Left ventricle myocardium inferior (tissue), 1 donor: ENCODE results near the gene CHSY1. TPM values are rescaled to one million over a fixed set of nuclear protein-coding genes. Genes with fewer than 3 reads are reported as not detected.

Source experiments
- DNase-seq: peaks from one replicate; pipeline ENCODE4 v3.0.0-alpha.2; 2020
- H3K27ac ChIP-seq: fragments of 200-600 bp; replicated peaks from 2 replicates; pipeline ENCODE4 v1.8.0; 2021
- H3K27me3 ChIP-seq: fragments of 200-600 bp; 2 replicates; pipeline ENCODE4 v1.8.0; 2021; ENCODE audit warnings: low read depth
- H3K36me3 ChIP-seq: fragments of 200-600 bp; 2 replicates; pipeline ENCODE4 v1.8.0; 2021
- H3K4me1 ChIP-seq: fragments of 200-600 bp; 2 replicates; pipeline ENCODE4 v1.8.0; 2021
- H3K4me3 ChIP-seq: fragments of 200-600 bp; 2 replicates; pipeline ENCODE4 v1.8.0; 2021; ENCODE audit warnings: mild to moderate bottlenecking, moderate library complexity
- H3K9me3 ChIP-seq: fragments of 200-600 bp; replicated peaks from 2 replicates; pipeline ENCODE4 v1.8.0; 2021
- intact Hi-C: fragments of 100-400 bp; cut with micrococcal nuclease; formaldehyde crosslinking; loops from one replicate; pipeline ENCODE4 v1.11.0; 2022
- total RNA-seq: library from RNA; stranded (reverse); fragmentation: NEBNext Ultra II Directional; extraction: Animal tissue kit (Norgen Biotek cat#: 25700); gene quantifications from one replicate; pipeline ENCODE4 v1.2.1, GENCODE V29; 2021
- TF ChIP-seq, protein P1 (sequence below): fragments of 200-600 bp; IDR thresholded peaks from 2 replicates; pipeline ENCODE4 v1.8.0; 2021; ENCODE audit warnings: antibody characterized with exemption, mild to moderate bottlenecking, borderline replicate concordance
- donor health status: DM: no; HTN: yes; CAD: no; lungs with severe emphysema.

Gene CHSY1
- total RNA-seq, 1 donor from 2014 or later: 15.1 TPM

GRCh38 chr15:101138913-101139880, 112.7 kb downstream of the CHSY1 start:
- Histone ChIP-seq H3K4me3 (no peak overlapping the region), H3K4me1 (peaks cover 12% of the 10 kb centered on the region), H3K36me3 (no peaks in the 10 kb centered on the region), H3K9me3 (peaks cover 7% of the 10 kb centered on the region), H3K27me3 (no peaks in the 10 kb centered on the region), H3K27ac (no peak overlapping the region)
- intact Hi-C loops: no loop called here
- TF ChIP-seq, protein P1, sequence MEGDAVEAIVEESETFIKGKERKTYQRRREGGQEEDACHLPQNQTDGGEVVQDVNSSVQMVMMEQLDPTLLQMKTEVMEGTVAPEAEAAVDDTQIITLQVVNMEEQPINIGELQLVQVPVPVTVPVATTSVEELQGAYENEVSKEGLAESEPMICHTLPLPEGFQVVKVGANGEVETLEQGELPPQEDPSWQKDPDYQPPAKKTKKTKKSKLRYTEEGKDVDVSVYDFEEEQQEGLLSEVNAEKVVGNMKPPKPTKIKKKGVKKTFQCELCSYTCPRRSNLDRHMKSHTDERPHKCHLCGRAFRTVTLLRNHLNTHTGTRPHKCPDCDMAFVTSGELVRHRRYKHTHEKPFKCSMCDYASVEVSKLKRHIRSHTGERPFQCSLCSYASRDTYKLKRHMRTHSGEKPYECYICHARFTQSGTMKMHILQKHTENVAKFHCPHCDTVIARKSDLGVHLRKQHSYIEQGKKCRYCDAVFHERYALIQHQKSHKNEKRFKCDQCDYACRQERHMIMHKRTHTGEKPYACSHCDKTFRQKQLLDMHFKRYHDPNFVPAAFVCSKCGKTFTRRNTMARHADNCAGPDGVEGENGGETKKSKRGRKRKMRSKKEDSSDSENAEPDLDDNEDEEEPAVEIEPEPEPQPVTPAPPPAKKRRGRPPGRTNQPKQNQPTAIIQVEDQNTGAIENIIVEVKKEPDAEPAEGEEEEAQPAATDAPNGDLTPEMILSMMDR: no peak
- no peak for DNase-seq

DNA sequence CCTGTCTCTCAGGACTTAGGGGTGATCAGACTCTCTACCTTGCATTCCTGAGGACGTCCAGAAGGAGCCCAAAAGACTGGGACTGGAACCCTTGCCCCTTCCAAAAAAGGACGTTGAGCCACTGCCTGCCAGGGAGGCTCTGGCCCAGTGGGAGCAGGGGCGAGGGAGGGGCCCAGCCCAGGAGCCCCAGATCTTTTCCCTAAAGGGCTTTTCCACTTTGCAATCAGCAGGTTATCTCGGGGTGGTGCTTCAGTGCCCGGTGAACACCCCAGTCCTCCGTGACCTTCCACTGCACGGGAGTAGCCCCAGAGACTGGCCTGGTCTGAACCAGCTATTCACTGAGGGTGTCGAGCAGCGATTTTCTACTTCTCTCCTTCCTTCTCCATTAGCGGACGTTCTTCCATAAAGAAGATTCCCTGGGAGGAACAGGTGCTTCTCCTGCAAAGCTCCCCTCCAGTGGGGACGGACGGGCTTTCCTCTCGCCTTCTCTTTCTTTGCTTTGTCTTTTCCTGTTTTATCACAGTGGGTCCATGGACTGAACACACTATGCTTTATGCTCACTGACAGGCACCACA, 113.7 kb downstream of the CHSY1 start:
- TF ChIP-seq, protein P1: no peak
- no peaks in the 10 kb centered on the region for H3K36me3 ChIP-seq
- H3K27me3 ChIP-seq: no peaks in the 10 kb centered on the region
- H3K9me3 ChIP-seq: peaks cover 7% of the 10 kb centered on the region
- H3K4me3 ChIP-seq: no peak overlapping the region
- H3K4me1 ChIP-seq: peaks cover 12% of the 10 kb centered on the region
- H3K27ac ChIP-seq: no peak overlapping the region
- DNase-seq: no peak
- intact Hi-C loops: no loop called here

GRCh38 chr15:101137312-101137940, 114.4 kb downstream of the CHSY1 start:
- Histone ChIP-seq H3K4me3 (no peak overlapping the region), H3K27me3 (no peaks in the 10 kb centered on the region), H3K9me3 (peaks cover 7% of the 10 kb centered on the region), H3K4me1 (peaks cover 12% of the 10 kb centered on the region), H3K27ac (peak overlapping the region; percentile 16), H3K36me3 (no peaks in the 10 kb centered on the region)
- TF ChIP-seq, protein P1: no peak
- no peak for DNase-seq
- intact Hi-C loops: no loop called here

DNA sequence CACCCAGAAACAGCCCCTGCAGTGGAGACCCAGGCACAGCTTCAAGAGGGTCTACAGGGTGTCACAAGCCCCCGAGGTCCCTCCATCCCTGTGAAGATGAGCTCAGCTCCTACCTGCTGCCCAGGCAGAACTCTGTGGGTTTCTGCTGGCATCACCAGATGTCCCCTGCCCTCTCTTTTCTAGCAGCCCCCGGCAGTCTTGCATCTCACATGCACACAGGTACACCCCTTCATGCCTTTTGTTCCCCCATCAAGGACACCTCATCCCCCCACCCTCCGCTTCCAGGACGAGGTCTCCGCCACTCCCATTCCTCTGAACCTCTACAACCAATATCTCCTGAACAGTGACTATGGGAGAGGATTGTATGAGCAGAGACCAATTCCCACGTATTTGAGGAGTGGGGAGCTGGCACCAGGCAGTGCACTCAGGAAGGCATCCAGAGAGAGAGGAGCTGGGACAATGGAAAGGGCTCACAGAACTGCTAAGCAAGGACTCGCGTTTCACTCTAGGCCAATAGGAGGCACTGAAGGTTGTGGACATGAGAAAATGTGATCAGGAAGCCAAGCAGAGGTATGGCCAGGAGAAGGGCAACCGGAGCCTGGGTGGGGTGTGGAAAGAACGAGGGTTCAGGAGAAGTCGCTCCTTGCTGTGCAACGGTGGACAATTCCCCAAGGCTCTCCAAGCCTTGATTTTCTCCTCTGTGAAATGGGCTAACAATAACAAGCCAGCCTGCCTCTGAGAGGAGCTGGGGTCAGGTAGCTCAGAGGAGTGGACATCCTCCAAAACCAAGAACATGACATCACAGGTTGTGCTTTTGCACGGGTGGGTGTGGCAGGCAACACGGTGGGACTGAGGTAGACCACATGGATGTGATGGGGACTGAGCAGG, 115.2 kb downstream of the CHSY1 start:
- H3K36me3 ChIP-seq: no peaks in the 10 kb centered on the region
- peaks cover 12% of the 10 kb centered on the region for H3K4me1 ChIP-seq
- DNase-seq: no peak
- no peak overlapping the region for H3K27ac ChIP-seq
- intact Hi-C loops: no loop called here
- no peak overlapping the region for H3K4me3 ChIP-seq
- peaks cover 7% of the 10 kb centered on the region for H3K9me3 ChIP-seq
- TF ChIP-seq, protein P1: no peak
- H3K27me3 ChIP-seq: no peaks in the 10 kb centered on the region
